ENCODE data around the gene ELFN2.

- TF ChIP-seq FOXK2 (IDR thresholded peaks at IDR 0.05) = no peak
- TF ChIP-seq, protein P1, sequence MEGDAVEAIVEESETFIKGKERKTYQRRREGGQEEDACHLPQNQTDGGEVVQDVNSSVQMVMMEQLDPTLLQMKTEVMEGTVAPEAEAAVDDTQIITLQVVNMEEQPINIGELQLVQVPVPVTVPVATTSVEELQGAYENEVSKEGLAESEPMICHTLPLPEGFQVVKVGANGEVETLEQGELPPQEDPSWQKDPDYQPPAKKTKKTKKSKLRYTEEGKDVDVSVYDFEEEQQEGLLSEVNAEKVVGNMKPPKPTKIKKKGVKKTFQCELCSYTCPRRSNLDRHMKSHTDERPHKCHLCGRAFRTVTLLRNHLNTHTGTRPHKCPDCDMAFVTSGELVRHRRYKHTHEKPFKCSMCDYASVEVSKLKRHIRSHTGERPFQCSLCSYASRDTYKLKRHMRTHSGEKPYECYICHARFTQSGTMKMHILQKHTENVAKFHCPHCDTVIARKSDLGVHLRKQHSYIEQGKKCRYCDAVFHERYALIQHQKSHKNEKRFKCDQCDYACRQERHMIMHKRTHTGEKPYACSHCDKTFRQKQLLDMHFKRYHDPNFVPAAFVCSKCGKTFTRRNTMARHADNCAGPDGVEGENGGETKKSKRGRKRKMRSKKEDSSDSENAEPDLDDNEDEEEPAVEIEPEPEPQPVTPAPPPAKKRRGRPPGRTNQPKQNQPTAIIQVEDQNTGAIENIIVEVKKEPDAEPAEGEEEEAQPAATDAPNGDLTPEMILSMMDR (CRISPR knock-in tag; IDR thresholded peaks at IDR 0.05) = no peak
- TF ChIP-seq ZNF350 (CRISPR knock-in tag; IDR thresholded peaks at IDR 0.05; ENCODE audit: borderline replicate concordance, low read depth) = no peak
- TF ChIP-seq POLR2A (IDR thresholded peaks at IDR 0.05; ENCODE audit: insufficient read depth in 1 of 2, low read depth in 2 of 2, low read length in 2 of 2) = no peak
- no peak for TF ChIP-seq ZNF407 (CRISPR knock-in tag; IDR thresholded peaks at IDR 0.05; ENCODE audit: not compliant biosample characterization)
- no peak for TF ChIP-seq DDIT3 (CRISPR knock-in tag; IDR thresholded peaks at IDR 0.05)
- TF ChIP-seq EP300 (IDR thresholded peaks at IDR 0.05; ENCODE audit: low read depth in 2 of 2, low read length in 2 of 2) = no peak
- no peak for TF ChIP-seq EP300 (CRISPR knock-in tag; IDR thresholded peaks at IDR 0.05; ENCODE audit: borderline replicate concordance)
- TF ChIP-seq NFYB (CRISPR knock-in tag; IDR thresholded peaks at IDR 0.05) = no peak
- no peak for TF ChIP-seq SIN3A (IDR thresholded peaks at IDR 0.05; ENCODE audit: borderline replicate concordance, low read depth, low read length)
These were observed 14.6 kb downstream of the ELFN2 start for GRCh38 chr22:37412495-37413250.

Data from HepG2 (cell line).